HS-5 (cell line): ENCODE results near the gene PARD3.
"Not testable (repeated sequence)": the region's sequence is repeated elsewhere in the genome, so short reads cannot be mapped to it uniquely, and the experiment has no call there.

Experiments used
- DNase-seq: peaks from one replicate; pipeline ENCODE4 v3.0.0-alpha.2; 2012; ENCODE audit warnings: low read depth

Gene PARD3

DNA sequence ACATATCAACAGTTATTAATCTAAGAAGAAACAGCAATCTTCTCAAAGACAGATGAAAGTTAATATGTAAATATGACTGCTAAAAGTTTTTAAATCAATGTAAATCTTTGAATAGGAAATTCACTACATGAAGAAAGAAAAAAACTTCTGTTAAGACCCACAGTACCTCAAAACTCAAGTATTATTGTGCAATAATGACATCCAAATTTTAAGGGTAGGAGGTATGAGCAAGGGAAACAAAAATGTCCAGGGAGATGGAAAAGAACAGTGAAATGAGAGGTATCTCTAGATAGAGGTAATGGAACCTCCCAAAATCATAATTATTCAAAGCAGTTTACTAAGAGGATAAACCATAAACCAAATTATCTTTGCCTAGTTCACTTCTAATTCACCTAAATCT lies 436.8 kb downstream of the PARD3 start:
- no peak for DNase-seq

DNA sequence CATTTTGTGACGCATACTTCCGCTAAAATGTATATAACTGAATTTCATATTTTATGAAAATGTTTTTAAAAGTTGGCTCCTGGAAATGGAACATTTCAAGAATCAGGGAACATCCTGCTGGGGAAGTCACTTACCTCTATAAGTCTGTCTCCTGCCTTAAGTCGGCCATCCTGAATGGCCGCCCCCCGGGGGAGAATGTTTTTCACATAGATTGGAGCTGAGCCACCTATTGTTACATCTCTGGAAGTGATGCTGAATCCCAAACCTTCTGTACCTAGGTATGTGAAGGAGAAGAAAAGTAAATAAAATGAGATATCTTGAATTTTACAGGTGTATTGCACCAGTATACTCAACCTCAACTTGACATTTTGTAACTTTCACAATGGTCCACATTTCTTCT lies 437.3 kb downstream of the PARD3 start:
- DNase-seq, result no peak

DNA sequence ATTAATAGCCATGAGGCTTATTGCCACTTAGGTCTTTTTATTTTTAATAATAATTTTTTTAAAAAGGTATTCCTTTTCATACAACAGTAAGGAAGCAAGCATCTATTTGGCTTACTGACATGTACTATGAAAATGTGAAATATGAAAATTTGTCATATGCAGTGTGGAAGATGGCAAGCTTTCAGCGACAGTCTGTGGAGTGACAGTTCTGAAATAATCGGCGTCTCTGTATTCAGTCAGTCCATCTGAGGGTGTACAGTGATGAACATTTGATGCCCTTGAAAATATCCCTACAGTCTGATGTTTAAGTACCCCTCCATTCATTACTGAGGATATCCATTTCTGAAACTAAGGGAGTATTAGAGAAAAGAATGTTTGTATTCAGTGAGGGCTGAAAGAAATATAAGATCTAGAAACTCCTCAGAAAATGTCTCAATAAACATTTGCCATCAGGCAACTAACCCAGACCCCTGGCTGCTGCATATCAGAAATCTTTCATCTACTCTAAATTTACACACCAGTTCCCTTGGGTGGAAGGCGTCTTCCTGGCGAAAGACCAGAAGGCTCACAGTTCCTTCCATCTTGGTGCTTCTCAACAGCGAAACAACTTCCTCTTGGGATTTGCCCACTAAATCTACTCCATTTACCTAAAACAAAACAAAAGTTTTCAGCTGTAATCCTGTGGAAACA lies 440.6 kb downstream of the PARD3 start:
- DNase-seq, result no peak

DNA sequence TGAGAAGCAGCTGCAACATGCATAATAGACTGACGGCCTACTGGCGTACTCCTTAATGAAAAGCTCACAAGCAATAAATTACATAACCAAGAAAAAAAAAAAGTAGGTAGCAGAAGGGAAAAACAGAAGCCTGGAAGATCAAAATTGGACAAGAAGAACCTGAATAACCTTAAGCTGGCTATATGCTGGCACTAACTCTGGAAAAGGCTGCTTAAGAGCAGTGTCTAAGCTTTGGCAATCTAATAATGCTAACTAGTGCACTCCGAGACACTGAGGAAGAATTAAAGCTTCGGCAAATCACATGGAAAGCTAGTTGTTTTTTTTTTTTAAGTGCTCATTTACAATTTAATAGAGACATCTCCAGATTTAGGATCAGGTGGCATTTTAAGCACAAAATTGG lies 441.9 kb downstream of the PARD3 start:
- no peak for DNase-seq

DNA sequence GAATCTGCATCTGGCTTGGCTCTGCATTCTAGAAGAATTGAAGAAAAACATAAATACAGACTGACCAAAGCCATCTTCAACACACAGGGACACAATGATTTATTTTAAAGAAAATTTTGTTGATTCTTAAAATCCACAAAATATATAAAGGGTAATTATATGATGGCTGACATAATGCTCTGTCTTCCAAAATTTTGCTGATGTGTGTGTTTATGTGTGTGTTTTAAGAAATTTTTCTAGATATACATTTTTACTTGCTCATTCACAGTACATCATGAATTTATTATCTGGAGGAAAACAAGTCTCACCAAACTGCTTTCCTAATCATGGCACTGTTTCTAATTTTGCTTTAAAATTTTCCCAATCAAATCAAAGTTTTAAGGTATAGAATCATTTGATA lies 442.6 kb downstream of the PARD3 start:
- DNase-seq, result no peak

DNA sequence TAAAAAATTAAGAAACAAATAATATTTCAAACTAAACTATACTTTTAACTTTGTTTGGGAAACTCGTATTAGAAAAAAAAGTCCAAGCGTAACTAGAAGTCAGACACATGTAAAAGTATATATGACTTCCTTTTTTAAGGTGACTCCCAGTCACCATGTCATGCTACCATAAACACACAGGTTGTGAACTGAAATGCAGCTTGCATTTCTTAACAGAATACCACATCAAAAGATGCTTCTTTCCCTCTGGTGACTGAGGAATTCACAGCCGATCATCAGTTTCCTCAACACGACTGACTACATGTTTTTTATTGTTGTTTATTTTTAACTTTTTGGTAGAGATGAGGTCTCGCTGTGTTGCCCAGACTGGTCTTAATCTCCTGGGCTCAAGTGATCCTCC lies 445.0 kb downstream of the PARD3 start:
- DNase-seq, result no peak

DNA sequence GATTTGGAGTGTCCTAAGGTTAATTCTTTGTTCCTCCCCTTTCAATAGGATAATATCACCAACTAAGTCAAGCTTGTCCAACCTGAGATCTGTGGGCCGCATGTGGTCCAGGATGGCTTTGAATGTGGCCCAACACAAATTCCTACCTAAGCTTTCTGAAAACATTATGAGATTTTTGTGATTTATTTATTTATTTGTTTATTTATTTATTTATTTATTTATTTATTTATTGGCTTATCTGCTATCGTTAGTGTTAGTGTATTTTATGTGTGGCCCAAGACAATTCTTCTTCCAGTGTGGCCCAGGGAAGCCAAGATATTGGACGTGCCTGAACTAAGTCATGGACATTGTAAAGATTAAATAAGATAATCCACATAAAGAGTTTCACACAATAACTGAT lies 446.0 kb downstream of the PARD3 start:
- no peak for DNase-seq

DNA sequence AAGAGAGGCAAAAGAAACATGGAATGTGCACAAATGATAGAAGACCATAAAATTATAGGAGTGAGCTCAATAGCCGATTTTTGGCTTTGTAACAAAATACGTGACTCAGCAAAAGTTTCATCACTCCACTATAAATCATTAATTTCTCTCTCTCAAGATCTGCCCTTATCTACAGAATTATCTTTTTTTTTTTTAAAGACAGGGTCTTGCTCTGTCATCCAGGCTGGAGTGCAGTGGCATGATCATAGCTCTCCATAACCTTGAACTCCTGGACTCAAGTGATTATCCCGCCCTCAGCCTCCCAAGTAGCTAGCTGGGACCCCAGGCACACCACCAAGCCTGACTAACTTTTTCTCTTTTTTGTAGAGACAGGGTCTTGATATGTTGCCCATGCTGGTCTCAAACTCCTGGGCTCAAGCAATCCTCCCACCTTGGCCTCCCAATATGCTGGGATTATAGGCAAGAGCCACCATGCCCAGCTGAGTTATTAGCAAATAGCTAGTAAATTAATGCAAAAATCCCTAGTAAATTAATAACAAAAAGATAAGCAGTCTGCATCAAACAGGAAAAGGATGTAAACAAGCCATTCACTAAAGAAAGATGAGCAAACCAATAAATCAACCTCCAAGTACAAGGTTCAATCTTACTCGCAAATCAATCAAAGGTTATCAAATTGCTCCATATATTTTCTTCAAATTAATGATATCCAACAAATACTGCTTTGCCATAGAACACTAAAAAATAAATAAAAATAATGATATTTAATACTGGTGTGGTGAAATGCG lies 450.7 kb downstream of the PARD3 start:
- no peak for DNase-seq

DNA sequence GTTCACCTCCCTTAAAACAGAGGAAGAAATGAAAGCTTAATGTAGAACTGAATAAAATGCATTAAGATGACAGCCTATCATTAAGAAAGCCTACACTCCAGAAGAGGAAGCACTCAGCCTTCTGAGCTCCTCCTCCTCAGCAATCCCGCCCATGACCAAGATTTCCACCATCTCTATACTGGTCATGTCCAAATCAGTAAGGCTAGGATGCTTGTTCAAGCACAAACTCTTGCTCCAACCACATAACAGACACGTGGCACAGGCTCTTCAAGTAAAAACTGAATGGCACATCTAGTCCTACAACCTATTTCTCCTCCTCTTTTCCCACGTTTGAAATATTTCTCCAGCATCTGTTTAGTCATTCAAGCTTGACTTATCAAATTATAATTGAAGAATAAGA lies 454.1 kb downstream of the PARD3 start:
- DNase-seq, result no peak

DNA sequence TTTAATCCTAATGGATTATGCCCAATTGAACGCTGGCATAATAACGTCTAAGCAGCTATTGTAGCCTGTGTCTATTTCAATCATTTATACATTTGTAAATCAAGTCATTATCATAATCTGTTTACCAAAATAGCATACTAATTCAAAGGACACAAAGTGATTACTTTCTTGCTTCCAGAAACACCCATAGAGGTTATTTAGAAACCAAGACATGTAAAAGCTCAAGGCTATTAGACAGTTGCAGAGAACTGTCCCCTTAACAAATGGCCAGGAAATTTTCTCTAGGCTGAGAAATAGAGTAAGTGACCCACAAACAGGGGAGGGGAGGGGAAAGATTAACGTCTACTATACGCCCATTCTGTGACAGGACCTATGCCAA lies 455.7 kb downstream of the PARD3 start:
- DNase-seq, result no peak

DNA sequence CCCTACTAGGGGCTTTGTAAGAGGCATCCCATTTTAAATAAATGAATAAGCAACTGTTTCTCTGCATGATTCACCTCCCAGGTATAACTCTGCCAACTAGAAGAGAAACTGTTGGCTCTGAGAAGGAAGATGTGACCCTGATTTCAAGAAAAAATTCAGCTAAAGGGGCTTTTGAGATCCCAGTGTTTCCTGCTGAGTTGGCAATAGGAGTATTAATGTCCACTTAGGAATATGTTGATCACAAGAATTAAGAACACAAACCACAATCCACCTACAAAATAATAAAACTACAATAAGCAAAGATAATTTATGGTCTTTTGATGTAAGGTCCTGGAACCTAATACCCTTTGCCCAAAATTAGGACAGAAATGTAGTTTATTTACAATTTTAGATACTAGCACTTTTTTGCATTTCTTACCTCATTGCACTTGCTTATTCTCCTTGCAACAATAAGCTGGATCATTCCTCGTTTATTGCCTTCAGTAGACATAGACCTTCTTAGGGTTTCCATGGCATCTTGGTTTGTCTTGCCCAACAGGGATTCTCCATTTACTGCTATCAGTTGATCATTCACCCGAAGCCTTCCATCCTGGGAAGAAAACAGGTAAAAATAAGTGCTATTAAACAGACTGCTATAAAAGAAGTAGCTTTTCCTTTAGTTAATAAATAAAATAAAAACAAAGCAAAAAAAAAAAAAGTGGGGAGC lies 456.2 kb downstream of the PARD3 start:
- DNase-seq, result no peak

DNA sequence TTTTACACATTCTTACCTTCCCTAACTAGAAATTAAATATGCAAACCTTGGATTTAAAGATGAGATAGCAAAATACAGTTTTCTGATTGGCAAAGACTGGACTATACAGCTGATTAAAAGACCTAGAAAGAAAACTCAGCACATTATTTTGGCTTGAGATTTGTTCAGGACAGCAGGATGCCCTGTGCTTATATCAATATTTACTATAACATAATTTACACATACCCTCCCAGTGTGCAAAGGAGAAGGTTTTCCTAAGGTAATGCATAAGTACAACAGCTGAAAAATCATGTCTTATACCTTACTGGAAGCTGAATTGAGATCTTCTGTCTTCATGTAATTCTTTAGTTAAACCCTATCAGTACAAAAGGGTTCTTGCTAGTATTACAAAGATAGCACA lies 458.6 kb downstream of the PARD3 start:
- DNase-seq, result no peak

DNA sequence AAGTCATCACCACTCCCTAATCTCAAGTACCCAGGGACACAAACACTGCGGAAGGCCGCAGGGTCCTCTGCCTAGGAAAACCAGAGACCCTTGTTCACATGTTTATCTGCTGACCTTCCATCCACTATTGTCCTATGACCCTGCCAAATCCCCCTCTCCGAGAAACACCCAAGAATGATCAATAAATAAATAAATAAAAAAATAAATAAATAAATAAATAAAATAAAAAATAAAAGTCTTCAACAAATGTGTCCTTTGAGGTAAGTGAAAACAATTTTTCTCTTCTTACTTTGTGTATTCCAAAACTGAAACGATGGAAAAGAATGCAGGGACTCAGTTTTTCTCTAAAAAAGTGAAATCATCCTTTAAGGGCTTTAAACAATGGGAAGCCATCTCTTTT lies 461.6 kb downstream of the PARD3 start:
- not testable (repeated sequence) for DNase-seq

DNA sequence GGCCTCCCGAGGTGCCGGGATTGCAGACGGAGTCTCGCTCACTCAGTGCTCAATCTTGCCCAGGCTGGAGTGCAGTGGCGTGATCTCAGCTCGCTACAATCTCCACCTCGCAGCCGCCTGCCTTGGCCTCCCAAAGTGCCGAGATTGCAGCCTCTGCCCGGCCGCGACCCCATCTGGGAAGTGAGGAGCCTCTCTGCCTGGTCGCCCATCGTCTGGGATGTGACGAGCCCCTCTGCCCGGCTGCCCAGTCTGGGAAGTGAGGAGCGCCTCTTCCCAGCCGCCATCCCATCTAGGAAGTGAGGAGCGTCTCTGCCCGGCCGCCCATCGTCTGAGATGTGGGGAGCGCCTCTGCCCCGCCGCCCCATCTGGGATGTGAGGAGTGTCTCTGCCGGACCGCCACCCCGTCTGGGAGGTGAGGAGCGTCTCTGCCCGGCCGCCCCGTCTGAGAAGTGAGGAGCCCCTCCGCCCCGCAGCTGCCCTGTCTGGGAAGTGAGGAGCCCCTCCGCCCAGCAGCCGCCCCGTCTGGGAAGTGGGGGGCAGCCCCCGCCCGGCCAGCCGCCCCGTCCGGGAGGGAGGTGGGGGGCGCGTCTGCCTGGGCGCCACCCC lies 462.4 kb downstream of the PARD3 start:
- not testable (repeated sequence) for DNase-seq

DNA sequence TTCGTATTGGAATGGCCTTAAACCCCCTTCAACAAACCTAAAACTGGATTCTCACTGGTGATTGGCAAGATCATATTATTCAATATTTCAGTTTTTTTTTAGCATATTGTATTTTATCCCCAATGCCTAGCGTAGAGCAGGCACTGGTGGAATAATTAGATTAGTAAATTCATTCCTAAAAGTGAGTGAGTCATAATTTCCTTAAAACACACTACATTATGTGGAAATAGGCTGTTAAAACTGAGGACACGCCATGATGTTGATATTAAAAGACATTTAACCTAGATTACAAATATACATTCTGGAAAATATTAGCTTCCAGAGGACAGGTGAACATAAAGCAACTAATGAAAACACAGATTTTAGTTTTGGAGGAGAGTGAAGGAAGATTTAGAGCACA lies 463.9 kb downstream of the PARD3 start:
- no peak for DNase-seq

DNA sequence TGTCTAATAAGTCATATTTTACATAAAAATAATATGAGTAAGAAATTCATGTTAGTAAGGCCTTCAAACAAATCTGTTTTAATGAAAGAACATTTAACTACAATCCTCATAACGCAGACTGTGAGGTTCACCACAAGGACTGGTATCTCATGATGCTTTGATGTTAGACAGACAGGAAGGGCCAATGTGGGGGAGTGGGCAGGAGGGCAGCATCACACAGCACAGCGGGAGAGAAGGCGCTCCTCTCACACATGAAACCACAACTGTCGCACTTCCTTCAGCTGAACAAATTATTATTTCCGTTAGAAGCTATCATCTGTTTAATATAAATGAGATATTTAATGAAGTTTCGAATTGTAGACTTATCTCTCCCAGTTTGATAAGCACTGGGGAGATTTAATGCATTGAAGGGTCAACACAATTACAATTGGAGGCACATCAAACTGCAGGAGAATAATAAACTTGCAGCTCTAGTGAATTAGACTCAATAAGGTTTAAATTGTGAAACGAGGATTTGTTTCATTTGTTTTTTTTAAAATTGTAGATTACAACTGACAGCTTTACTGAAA lies 466.1 kb downstream of the PARD3 start:
- no peak for DNase-seq

DNA sequence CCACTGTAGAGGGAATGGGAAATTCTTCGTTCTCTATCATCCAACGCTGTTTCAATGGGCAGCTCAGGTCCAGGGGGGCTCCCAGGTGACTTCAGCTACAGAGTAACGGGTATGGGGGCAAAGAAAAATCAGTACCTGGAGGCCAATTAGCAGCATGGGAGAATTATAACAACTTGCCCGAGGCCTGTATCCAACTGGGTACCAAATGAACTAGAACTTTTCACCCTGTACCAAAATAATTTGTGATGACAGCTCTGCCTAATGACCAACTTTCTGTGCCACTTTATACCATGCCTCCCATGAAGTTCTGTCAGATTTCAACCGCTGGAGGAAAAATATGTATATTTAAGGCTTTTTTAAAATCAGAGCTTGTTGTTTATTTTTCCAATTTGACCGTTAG lies 467.1 kb downstream of the PARD3 start:
- DNase-seq, result no peak

DNA sequence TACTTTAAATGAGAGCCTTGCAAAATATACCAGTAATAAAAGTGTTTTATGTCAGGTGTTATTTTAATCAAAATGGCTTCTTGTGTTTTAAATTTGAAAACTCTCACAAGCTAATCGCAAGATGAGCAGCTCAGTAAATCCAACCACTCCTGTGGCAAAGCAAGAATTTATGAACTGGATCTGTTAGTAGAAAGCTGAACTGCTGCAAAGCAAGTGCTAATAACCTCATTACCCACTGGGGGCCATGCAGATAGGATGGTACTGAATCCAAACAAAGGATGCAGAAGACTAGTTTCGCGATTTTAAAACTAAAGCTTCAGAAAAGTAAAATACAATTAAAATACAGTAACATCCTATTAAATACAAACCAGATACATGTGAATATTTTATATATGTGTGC lies 468.0 kb downstream of the PARD3 start:
- no peak for DNase-seq

DNA sequence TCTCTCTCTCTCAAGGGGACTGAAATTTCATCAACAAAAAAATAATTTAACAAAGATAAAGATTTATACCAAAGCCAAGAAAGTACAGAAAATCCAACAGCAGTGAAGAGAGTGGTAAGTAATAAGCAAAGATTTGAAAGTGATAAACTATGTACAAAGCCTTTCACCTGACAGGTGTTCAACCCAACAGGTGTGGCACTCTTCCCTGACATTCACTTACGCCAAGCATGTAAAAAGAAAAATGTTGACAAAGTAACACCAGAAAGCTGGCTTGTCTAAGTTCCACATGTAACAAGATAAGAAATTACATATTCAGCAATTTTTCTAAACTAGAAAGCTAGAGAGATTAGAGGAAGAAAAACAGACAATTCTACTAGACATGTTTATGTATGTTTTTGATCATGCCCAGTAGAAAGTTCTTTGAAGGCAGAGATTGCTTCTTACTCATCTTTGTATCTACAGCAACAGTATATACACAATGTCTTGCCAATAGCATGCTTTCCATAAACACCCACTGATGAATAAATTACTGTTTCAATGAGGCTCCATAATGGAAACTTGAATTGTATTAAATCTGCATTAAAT lies 468.5 kb downstream of the PARD3 start:
- no peak for DNase-seq

DNA sequence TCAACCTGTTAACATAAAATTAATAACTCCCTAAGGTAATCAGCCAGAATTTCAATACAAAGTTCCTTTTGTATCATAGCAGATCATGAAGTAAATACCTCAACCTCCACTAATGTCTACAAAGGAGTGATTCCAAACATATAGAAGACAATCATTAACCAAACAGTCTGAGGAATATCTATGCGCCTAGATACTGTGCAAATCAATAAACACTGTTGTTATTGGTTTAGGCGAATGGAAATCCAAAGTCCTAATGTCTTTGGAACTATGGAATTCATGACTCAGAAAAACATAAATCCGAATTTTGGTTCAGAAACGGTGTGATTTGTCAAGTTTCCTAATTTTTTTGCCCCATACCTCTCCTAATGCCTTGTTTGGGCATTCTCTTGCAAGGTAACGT lies 469.7 kb downstream of the PARD3 start:
- no peak for DNase-seq

DNA sequence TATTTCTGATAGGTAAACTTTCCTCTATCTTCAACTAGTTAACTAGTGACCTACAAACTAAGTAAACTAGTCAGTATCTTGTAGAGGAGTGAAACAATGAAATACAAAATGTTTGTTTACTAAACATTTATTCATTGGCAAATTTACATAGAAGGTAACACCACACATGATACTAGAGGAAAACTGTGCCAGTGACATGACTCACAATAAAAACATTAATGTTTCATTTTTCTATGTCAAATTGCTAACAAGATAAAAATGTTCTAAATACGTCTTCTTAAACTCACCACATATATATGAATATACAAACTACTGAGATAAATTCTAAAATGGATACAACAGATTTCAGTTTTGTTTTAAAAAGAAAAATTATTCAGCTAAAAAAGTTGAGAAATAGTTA lies 471.3 kb downstream of the PARD3 start:
- DNase-seq, result no peak

DNA sequence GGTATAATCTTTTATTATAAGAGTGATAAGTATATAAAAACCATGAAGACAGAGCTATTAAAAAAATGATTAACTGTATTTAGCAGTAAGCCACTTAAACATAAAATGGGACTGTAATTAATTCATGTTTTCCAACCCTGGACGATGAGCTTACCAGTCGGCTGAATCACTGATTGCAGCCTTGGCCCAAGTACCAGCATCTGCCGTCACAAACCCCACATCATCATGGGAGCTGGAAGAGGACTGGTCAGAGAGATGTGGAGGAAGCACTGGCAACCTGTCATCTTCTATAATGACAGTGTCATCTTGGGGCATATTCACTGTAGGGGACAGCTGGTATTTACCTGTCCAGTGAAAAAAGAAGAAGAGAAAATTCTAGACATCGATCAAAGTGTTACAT lies 473.6 kb downstream of the PARD3 start:
- DNase-seq, result no peak
